Activated T-helper 17 cell treated with anti-CD3 and anti-CD28 coated beads, Interleukin-2, amount 50 U/mL, for 72 hours (primary cell): ENCODE measurements around the gene MTTP. TPM values are rescaled to one million over a fixed set of nuclear protein-coding genes. Genes with fewer than 3 reads are reported as not detected.

ENCODE experiments used
- ATAC-seq: fragments of 150-1000 bp; cut with Tn5 transposase; replicated peaks from 2 replicates; pipeline ENCODE4 v1.10.0; 2021; ENCODE audit warnings: mild to moderate bottlenecking, moderate library complexity
- H3K27ac Mint-ChIP-seq: one replicate; pipeline ENCODE4 v1.8.0; 2022; ENCODE audit warnings: mixed read lengths
- H3K27me3 Mint-ChIP-seq: one replicate; pipeline ENCODE4 v1.8.0; 2022; ENCODE audit warnings: mixed read lengths
- H3K36me3 Mint-ChIP-seq: one replicate; pipeline ENCODE4 v1.8.0; 2022; ENCODE audit warnings: low read depth, mild to moderate bottlenecking, mixed read lengths
- H3K4me1 Mint-ChIP-seq: one replicate; pipeline ENCODE4 v1.8.0; 2022; ENCODE audit warnings: mixed read lengths
- H3K4me3 Mint-ChIP-seq: one replicate; pipeline ENCODE4 v1.8.0; 2022; ENCODE audit warnings: mild to moderate bottlenecking, mixed read lengths
- H3K9me3 Mint-ChIP-seq: one replicate; pipeline ENCODE4 v1.8.0; 2022; ENCODE audit warnings: mixed read lengths
- total RNA-seq, 2 donors: library from RNA; stranded (reverse); gene quantifications; one replicate each; pipeline ENCODE4 v1.2.3, GENCODE V29; 2022

The MTTP gene
- total RNA-seq, 2 donors from 2014 or later, result 0.53 TPM; not detected in 1

- Mint-ChIP-seq H3K27me3 (peaks cover 11% of the 10 kb centered on the region), H3K27ac (no peak overlapping the region), H3K9me3 (no peaks in the 10 kb centered on the region), H3K4me3 (no peak overlapping the region), H3K4me1 (no peaks in the 10 kb centered on the region), H3K36me3 (no peaks in the 10 kb centered on the region)
- ATAC-seq, result no peak
Observed at GRCh38 chr4:99642725-99643489, 68.3 kb downstream of the MTTP start.

GRCh38 chr4:99644453-99644852 is 69.8 kb downstream of the MTTP start:
- peaks cover 11% of the 10 kb centered on the region for H3K27me3 Mint-ChIP-seq
- H3K9me3 Mint-ChIP-seq, result no peaks in the 10 kb centered on the region
- no peaks in the 10 kb centered on the region for H3K4me1 Mint-ChIP-seq
- H3K27ac Mint-ChIP-seq, result no peak overlapping the region
- H3K4me3 Mint-ChIP-seq, result no peak overlapping the region
- ATAC-seq, result no peak
- no peaks in the 10 kb centered on the region for H3K36me3 Mint-ChIP-seq

- Mint-ChIP-seq H3K9me3 (no peaks in the 10 kb centered on the region), H3K27ac (no peak overlapping the region), H3K4me3 (no peak overlapping the region), H3K36me3 (no peaks in the 10 kb centered on the region), H3K27me3 (peaks cover 11% of the 10 kb centered on the region), H3K4me1 (no peaks in the 10 kb centered on the region)
- ATAC-seq, result no peak
Observed at GRCh38 chr4:99645036-99645435, 70.4 kb downstream of the MTTP start.

GRCh38 chr4:99645638-99646037 is 71.0 kb downstream of the MTTP start:
- Mint-ChIP-seq H3K27ac (no peak overlapping the region), H3K4me1 (no peaks in the 10 kb centered on the region), H3K36me3 (no peaks in the 10 kb centered on the region), H3K4me3 (no peak overlapping the region), H3K9me3 (no peaks in the 10 kb centered on the region), H3K27me3 (peaks cover 8% of the 10 kb centered on the region)
- no peak for ATAC-seq

- H3K4me3 Mint-ChIP-seq, result no peak overlapping the region
- ATAC-seq, result no peak
- no peaks in the 10 kb centered on the region for H3K4me1 Mint-ChIP-seq
- no peaks in the 10 kb centered on the region for H3K9me3 Mint-ChIP-seq
- H3K27me3 Mint-ChIP-seq, result peaks cover 6% of the 10 kb centered on the region
- no peaks in the 10 kb centered on the region for H3K36me3 Mint-ChIP-seq
- H3K27ac Mint-ChIP-seq, result no peak overlapping the region
Observed at GRCh38 chr4:99647071-99647470, 72.4 kb downstream of the MTTP start.

- no peak for ATAC-seq
- Mint-ChIP-seq H3K4me3 (no peak overlapping the region), H3K27ac (no peak overlapping the region), H3K9me3 (no peaks in the 10 kb centered on the region), H3K36me3 (no peaks in the 10 kb centered on the region), H3K27me3 (no peaks in the 10 kb centered on the region), H3K4me1 (no peaks in the 10 kb centered on the region)
Observed at GRCh38 chr4:99648321-99648720, 73.7 kb downstream of the MTTP start.

- H3K36me3 Mint-ChIP-seq, result no peaks in the 10 kb centered on the region
- H3K27ac Mint-ChIP-seq, result no peak overlapping the region
- no peak for ATAC-seq
- H3K4me1 Mint-ChIP-seq, result no peaks in the 10 kb centered on the region
- no peak overlapping the region for H3K4me3 Mint-ChIP-seq
- no peaks in the 10 kb centered on the region for H3K9me3 Mint-ChIP-seq
- no peaks in the 10 kb centered on the region for H3K27me3 Mint-ChIP-seq
Observed at GRCh38 chr4:99649208-99649607, 74.6 kb downstream of the MTTP start.

GRCh38 chr4:99649778-99650177 is 75.2 kb downstream of the MTTP start:
- Mint-ChIP-seq H3K9me3 (no peaks in the 10 kb centered on the region), H3K4me3 (no peak overlapping the region), H3K36me3 (no peaks in the 10 kb centered on the region), H3K4me1 (no peaks in the 10 kb centered on the region), H3K27ac (no peak overlapping the region), H3K27me3 (no peaks in the 10 kb centered on the region)
- ATAC-seq, result no peak

GRCh38 chr4:99651016-99651769 is 76.6 kb downstream of the MTTP start:
- Mint-ChIP-seq H3K4me1 (no peaks in the 10 kb centered on the region), H3K4me3 (no peak overlapping the region), H3K9me3 (no peaks in the 10 kb centered on the region), H3K27me3 (peaks cover 4% of the 10 kb centered on the region), H3K36me3 (no peaks in the 10 kb centered on the region), H3K27ac (no peak overlapping the region)
- no peak for ATAC-seq

GRCh38 chr4:99651811-99652485 is 77.3 kb downstream of the MTTP start:
- Mint-ChIP-seq H3K27ac (no peak overlapping the region), H3K4me3 (no peak overlapping the region), H3K9me3 (no peaks in the 10 kb centered on the region), H3K27me3 (peaks cover 4% of the 10 kb centered on the region), H3K36me3 (no peaks in the 10 kb centered on the region), H3K4me1 (no peaks in the 10 kb centered on the region)
- no peak for ATAC-seq

GRCh38 chr4:99652596-99653436 is 78.2 kb downstream of the MTTP start:
- Mint-ChIP-seq H3K27me3 (peaks cover 4% of the 10 kb centered on the region), H3K36me3 (no peaks in the 10 kb centered on the region), H3K4me1 (no peaks in the 10 kb centered on the region), H3K9me3 (no peaks in the 10 kb centered on the region), H3K4me3 (no peak overlapping the region), H3K27ac (no peak overlapping the region)
- no peak for ATAC-seq

- Mint-ChIP-seq H3K9me3 (no peaks in the 10 kb centered on the region), H3K27ac (no peak overlapping the region), H3K4me1 (no peaks in the 10 kb centered on the region), H3K4me3 (no peak overlapping the region), H3K36me3 (no peaks in the 10 kb centered on the region), H3K27me3 (peaks cover 4% of the 10 kb centered on the region)
- ATAC-seq, result no peak
Observed at GRCh38 chr4:99653916-99654315, 79.3 kb downstream of the MTTP start.

- peaks cover 4% of the 10 kb centered on the region for H3K27me3 Mint-ChIP-seq
- H3K4me1 Mint-ChIP-seq, result no peaks in the 10 kb centered on the region
Observed at GRCh38 chr4:99654361-99654761, 79.7 kb downstream of the MTTP start.

More at GRCh38 chr4:99654361-99654761, 79.7 kb downstream of the MTTP start:
- ATAC-seq, result no peak
- no peaks in the 10 kb centered on the region for H3K36me3 Mint-ChIP-seq
- no peaks in the 10 kb centered on the region for H3K9me3 Mint-ChIP-seq
- H3K27ac Mint-ChIP-seq, result no peak overlapping the region
- no peak overlapping the region for H3K4me3 Mint-ChIP-seq
